Endothelial cell of umbilical vein (primary cell): Measurements from ENCODE around the gene IFT22. TPM values are rescaled to one million over a fixed set of nuclear protein-coding genes. Genes with fewer than 3 reads are reported as not detected.

Experiments used
- BruUV-seq: library from RNA; stranded (reverse); fragments of 400-500 nt; replicated peaks from 2 replicates; lab custom pipeline; 2021; lab: Mats Ljungman, UMichigan
- CTCF ChIA-PET: fragments of 300-600, 350-600 bp; sonication (Branson Sonifier 250); formaldehyde crosslinking; loops from one replicate; lab custom pipeline; 2021; ENCODE audit warnings: antibody characterized with exemption, inconsistent platforms; lab: Charles Lee
- POLR2A ChIA-PET: fragments of 300-600, 350-600 bp; sonication (Branson Sonifier 250); formaldehyde crosslinking; loops from one replicate; lab custom pipeline; 2021; ENCODE audit warnings: antibody characterized with exemption, inconsistent platforms; lab: Charles Lee
- DNase-seq: peaks from one replicate; pipeline ENCODE4 v3.0.0-alpha.2; 2011; ENCODE audit warnings: low read depth, low spot score
- FAIRE-seq: peaks from 2 replicates; lab custom pipeline; 2011; peaks lifted over from hg19 to GRCh38; lab: Jason Lieb, UNC
- H2AFZ ChIP-seq: 2 replicates; pipeline ENCODE4 v1.6.0; 2012; ENCODE audit warnings: low read depth, low read length, control low read depth, inconsistent platforms
- H3K27ac ChIP-seq: 2 replicates; pipeline ENCODE4 v1.5.1; 2011; ENCODE audit warnings: low read depth, mild to moderate bottlenecking, control low read depth, low read length, moderate library complexity; ENCODE audit not compliant: insufficient read depth
- H3K27me3 ChIP-seq, 2 experiments: 2 replicates each; pipeline versions ENCODE4 v1.6.0 to v1.6.1; 2011; ENCODE audit warnings: low read length in 2 of 2, mixed read lengths in 1 of 2; ENCODE audit not compliant: control insufficient read depth in 2 of 2, insufficient read depth in 2 of 2
- H3K36me3 ChIP-seq, 2 experiments: 2 replicates in 1 of 2; 3 replicates in 1 of 2; pipeline ENCODE4 v1.5.1; 2011; ENCODE audit warnings: low read length in 2 of 2, mild to moderate bottlenecking in 1 of 2, moderate library complexity in 1 of 2; ENCODE audit not compliant: control insufficient read depth in 2 of 2, insufficient read depth in 2 of 2; ENCODE audit errors: extremely low read depth in 1 of 2
- H3K4me1 ChIP-seq: 3 replicates; pipeline ENCODE4 v1.5.1; 2011; ENCODE audit warnings: mild to moderate bottlenecking, low read length; ENCODE audit not compliant: control insufficient read depth, insufficient read depth; ENCODE audit errors: extremely low read depth
- H3K4me2 ChIP-seq: 2 replicates; pipeline ENCODE4 v1.6.1; 2011; ENCODE audit warnings: low read length, control low read depth, mixed read lengths; ENCODE audit not compliant: insufficient read depth
- H3K4me3 ChIP-seq, 3 experiments: fragments of 200-600 bp in 1 of 3; sonication (generic), shearing (Covaris generic) in 1 of 3; replicated peaks in 1 of 3; 2 replicates each; pipeline ENCODE4 v1.5.1; 2011 to 2016; ENCODE audit warnings: control low read depth in 3 of 3, low read length in 3 of 3, mild to moderate bottlenecking in 2 of 3, inconsistent platforms in 1 of 3, low read depth in 1 of 3, moderate library complexity in 1 of 3; ENCODE audit not compliant: insufficient read depth in 1 of 3
- H3K79me2 ChIP-seq: 2 replicates; pipeline ENCODE4 v1.6.0; 2012; ENCODE audit warnings: low read length, inconsistent platforms; ENCODE audit not compliant: control insufficient read depth, insufficient read depth
- H3K9ac ChIP-seq: replicated peaks from 2 replicates; pipeline ENCODE3; 2011; ENCODE audit warnings: low read length, control low read depth; ENCODE audit not compliant: insufficient read depth; ENCODE audit errors: extremely low read depth
- H3K9me1 ChIP-seq: replicated peaks from 3 replicates; pipeline ENCODE4 v1.6.0; 2011; ENCODE audit warnings: mild to moderate bottlenecking, low read length; ENCODE audit not compliant: control insufficient read depth, insufficient read depth; ENCODE audit errors: extremely low read depth
- H3K9me3 ChIP-seq: replicated peaks from 2 replicates; pipeline ENCODE4 v1.5.1; 2012; ENCODE audit warnings: low read length, inconsistent platforms; ENCODE audit not compliant: control insufficient read depth, insufficient read depth
- H4K20me1 ChIP-seq: replicated peaks from 2 replicates; pipeline ENCODE3; 2011; ENCODE audit warnings: mild to moderate bottlenecking, low read length; ENCODE audit not compliant: control insufficient read depth, insufficient read depth; ENCODE audit errors: extremely low read depth
- EZH2 ChIP-seq: IDR thresholded peaks from 2 replicates; pipeline ENCODE4 v1.6.1; 2012; ENCODE audit warnings: borderline replicate concordance, low read depth, mild to moderate bottlenecking, moderate library complexity, low read length, inconsistent platforms; ENCODE audit not compliant: severe bottlenecking
- FOS ChIP-seq: IDR thresholded peaks from 2 replicates; pipeline ENCODE4 v1.6.1; 2011; ENCODE audit warnings: mild to moderate bottlenecking, low read length, moderate library complexity, borderline replicate concordance; ENCODE audit not compliant: insufficient read depth
- GATA2 ChIP-seq: IDR thresholded peaks from 2 replicates; pipeline ENCODE4 v1.7.0; 2011; ENCODE audit warnings: low read depth, mild to moderate bottlenecking, moderate library complexity, mixed read lengths, low read length; ENCODE audit not compliant: insufficient read length, insufficient read depth
- JUN ChIP-seq: IDR thresholded peaks from 2 replicates; pipeline ENCODE4 v1.6.1; 2011; ENCODE audit warnings: borderline replicate concordance, low read depth; ENCODE audit not compliant: insufficient read length, insufficient read depth
- MAX ChIP-seq: IDR thresholded peaks from 2 replicates; pipeline ENCODE4 v1.6.1; 2011; ENCODE audit not compliant: insufficient read depth, insufficient read length
- MYC ChIP-seq: IDR thresholded peaks from one replicate; pipeline ENCODE4 v1.6.1; 2011; ENCODE audit warnings: mild to moderate bottlenecking, low read depth, low read length
- POLR2A ChIP-seq: IDR thresholded peaks from 2 replicates; pipeline ENCODE4 v1.6.1; 2012; ENCODE audit warnings: low read depth, mild to moderate bottlenecking, control low read depth, low read length
- POLR2AphosphoS5 ChIP-seq: IDR thresholded peaks from 2 replicates; pipeline ENCODE4 v1.6.1; 2012; ENCODE audit warnings: low read depth, mild to moderate bottlenecking, control low read depth, low read length, moderate library complexity; ENCODE audit not compliant: insufficient read depth
- dilution Hi-C: fragments of 300-500 bp; cut with MboI; formaldehyde crosslinking; loops from one replicate; pipeline ENCODE4 v1.15.0; 2019; ENCODE audit warnings: low sequenced_read_pairs; ENCODE audit not compliant: extremely low pct_ligation_motif_present
- intact Hi-C: fragments of 100-400 bp; cut with micrococcal nuclease; formaldehyde crosslinking; loops from one replicate; pipeline ENCODE4 v1.10.0; 2022
- polyA plus RNA-seq, 4 experiments: library from polyadenylated mRNA; depleted of rRNA in 3 of 4; stranded (reverse) in 3 of 4; unstranded in 1 of 4; fragments of >200 nt; gene quantifications; 2 replicates each; pipeline versions ENCODE4 v1.2.1 to v1.2.3, GENCODE V29; 2011 to 2012; ENCODE audit warnings: missing spikeins in 1 of 4
- total RNA-seq: library from RNA; stranded (reverse); gene quantifications from 2 replicates; pipeline ENCODE4 v1.2.3, GENCODE V29; 2021
- TF ChIP-seq, protein P1 (sequence below), 2 donors: IDR thresholded peaks; 1 replicate in 1 of 2; 2 replicates in 1 of 2; pipeline ENCODE4 v1.5.1; 2011; ENCODE audit warnings: low read length in 2 of 2, mild to moderate bottlenecking in 2 of 2, moderate library complexity in 2 of 2, control low read depth in 1 of 2, inconsistent platforms in 1 of 2, low read depth in 1 of 2; ENCODE audit not compliant: insufficient read depth in 1 of 2; ENCODE audit errors: extremely low read depth in 1 of 2

The IFT22 gene
- total and polyA plus RNA-seq, 2 donors (not counting 3 experiments of a cell fraction or from before 2014, with no cell fraction given), result 26.3 to 28.7 TPM

DNA sequence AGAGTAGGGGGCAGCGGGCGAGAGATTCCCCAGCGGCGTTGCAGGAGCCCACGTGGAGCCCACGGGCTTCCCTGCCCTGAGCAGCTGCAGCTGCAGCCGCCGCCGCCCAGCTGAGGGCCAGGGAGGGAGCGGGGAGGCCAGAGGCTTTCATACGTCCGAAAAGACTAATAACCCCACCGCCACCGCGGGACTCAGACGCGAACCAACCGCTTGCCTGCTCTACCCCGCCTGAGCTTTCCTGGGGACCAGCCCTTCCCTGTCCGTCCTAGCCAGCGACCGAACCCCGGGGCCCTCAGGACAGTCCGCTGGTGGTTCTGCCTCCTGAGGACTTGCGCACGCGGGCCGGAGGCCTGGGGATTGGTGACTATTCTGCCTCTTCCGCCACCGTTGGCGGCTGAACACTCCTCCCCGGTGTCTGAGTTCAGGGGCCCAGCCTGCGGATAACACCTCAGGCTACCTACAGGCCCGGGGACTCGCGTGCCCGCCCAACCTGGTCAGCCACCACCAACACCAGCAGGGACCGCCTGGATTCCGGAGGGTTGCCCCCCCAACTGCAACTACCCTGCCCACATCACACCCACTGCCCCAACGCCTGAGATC, 18.4 kb downstream of the IFT22 start:
- H3K9ac ChIP-seq, result no peak overlapping the region
- BruUV-seq, result no TSS peak
- H3K4me2 ChIP-seq, result no peak overlapping the region
- H3K9me1 ChIP-seq, result no peaks in the 10 kb centered on the region
- intact Hi-C loops, result no loop called here
- DNase-seq (no peak), FAIRE-seq (no peak)
- H3K36me3 ChIP-seq, result no peaks in the 10 kb centered on the region
- dilution Hi-C loops, result no loop called here
- ChIA-PET CTCF (no interaction called here), POLR2A (no interaction called here)
- TF ChIP-seq POLR2AphosphoS5 (no peak), EZH2 (peak; percentile 84)
- H3K79me2 ChIP-seq, result no peaks in the 10 kb centered on the region
- no peak overlapping the region for H3K4me3 ChIP-seq
- H3K9me3 ChIP-seq, result peaks cover 3% of the 10 kb centered on the region
- no peaks in the 10 kb centered on the region for H4K20me1 ChIP-seq
- H2AFZ ChIP-seq, result peak overlapping the region; percentile 50
- H3K4me1 ChIP-seq, result peaks cover 4% of the 10 kb centered on the region
- no peak overlapping the region for H3K27ac ChIP-seq
- peaks cover 51 to 61% of the 10 kb centered on the region in 2 experiments for H3K27me3 ChIP-seq

DNA sequence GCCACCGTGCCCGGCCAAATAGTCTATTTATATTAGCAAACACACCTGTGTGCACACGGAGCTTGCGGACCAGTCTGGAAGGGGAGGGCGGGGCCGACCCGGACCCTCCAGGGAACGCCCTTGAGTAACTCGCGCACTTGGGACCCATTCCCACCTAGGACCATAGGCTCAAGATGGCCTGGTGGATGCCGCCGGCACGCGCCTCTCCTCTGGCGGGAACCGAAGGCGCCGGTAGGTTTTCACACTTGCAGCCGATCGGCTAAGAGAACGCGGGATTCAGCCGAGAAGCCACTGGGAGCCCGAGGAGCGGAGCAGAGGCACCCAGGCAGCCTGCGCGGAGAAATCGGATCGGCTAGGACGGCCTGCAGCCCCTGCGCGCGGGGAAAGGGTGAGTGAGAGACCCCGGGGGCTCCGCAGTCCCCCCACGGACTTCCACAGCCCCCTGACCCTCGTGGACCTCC, 18.9 kb downstream of the IFT22 start:
- H4K20me1 ChIP-seq, result no peaks in the 10 kb centered on the region
- CTCF ChIA-PET, result interaction anchor here (2.4 kb wide), 1 partner anchor 12 kb away, joined by 8 read pairs; no protein-coding TSS in a partner anchor
- DNase-seq (no peak), FAIRE-seq (no peak)
- no peaks in the 10 kb centered on the region for H3K36me3 ChIP-seq
- POLR2A ChIA-PET, result no interaction called here
- intact Hi-C loops, result no loop called here
- peaks cover 53 to 65% of the 10 kb centered on the region in 2 experiments for H3K27me3 ChIP-seq
- H3K4me3 ChIP-seq, result no peak overlapping the region
- H2AFZ ChIP-seq, result no peak overlapping the region
- no peak overlapping the region for H3K9ac ChIP-seq
- TF ChIP-seq POLR2A, result no peak
- TF ChIP-seq POLR2AphosphoS5, result no peak
- no peak for TF ChIP-seq JUN
- TF ChIP-seq FOS, result no peak
- TF ChIP-seq, protein P1, sequence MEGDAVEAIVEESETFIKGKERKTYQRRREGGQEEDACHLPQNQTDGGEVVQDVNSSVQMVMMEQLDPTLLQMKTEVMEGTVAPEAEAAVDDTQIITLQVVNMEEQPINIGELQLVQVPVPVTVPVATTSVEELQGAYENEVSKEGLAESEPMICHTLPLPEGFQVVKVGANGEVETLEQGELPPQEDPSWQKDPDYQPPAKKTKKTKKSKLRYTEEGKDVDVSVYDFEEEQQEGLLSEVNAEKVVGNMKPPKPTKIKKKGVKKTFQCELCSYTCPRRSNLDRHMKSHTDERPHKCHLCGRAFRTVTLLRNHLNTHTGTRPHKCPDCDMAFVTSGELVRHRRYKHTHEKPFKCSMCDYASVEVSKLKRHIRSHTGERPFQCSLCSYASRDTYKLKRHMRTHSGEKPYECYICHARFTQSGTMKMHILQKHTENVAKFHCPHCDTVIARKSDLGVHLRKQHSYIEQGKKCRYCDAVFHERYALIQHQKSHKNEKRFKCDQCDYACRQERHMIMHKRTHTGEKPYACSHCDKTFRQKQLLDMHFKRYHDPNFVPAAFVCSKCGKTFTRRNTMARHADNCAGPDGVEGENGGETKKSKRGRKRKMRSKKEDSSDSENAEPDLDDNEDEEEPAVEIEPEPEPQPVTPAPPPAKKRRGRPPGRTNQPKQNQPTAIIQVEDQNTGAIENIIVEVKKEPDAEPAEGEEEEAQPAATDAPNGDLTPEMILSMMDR (IDR thresholded peaks at IDR 0.05; ENCODE audit: extremely low read depth in 1 of 2, insufficient read depth in 1 of 2, low read depth in 1 of 2, low read length in 2 of 2), result no peak
- TF ChIP-seq MAX, result no peak
- no peak for TF ChIP-seq EZH2
- no peak for TF ChIP-seq GATA2
- no peak for TF ChIP-seq MYC
- H3K4me2 ChIP-seq, result no peak overlapping the region
- dilution Hi-C loops, result no loop called here
- no peak overlapping the region for H3K27ac ChIP-seq
- no peaks in the 10 kb centered on the region for H3K9me1 ChIP-seq
- peaks cover 2% of the 10 kb centered on the region for H3K4me1 ChIP-seq
- BruUV-seq, result no TSS peak
- peaks cover 3% of the 10 kb centered on the region for H3K9me3 ChIP-seq
- H3K79me2 ChIP-seq, result no peaks in the 10 kb centered on the region
